IMR-90 (cell line): Measurements from ENCODE around the gene CCR8. TPM values are rescaled to one million over a fixed set of nuclear protein-coding genes. Genes with fewer than 3 reads are reported as not detected.

Source experiments
- ATAC-seq: fragments of 200-7000 bp; cut with Tn5 transposase; 2 replicates; pipeline ENCODE4 v1.9.1; 2020; ENCODE audit warnings: low read depth, mild to moderate bottlenecking, moderate library complexity
- BruUV-seq: library from RNA; stranded (reverse); fragments of 400-500 nt; replicated peaks from 2 replicates; lab custom pipeline; 2021; lab: Mats Ljungman, UMichigan
- CTCF ChIA-PET: fragments of 300-600 bp; formaldehyde crosslinking; extraction: SDS; loops from one replicate; lab custom pipeline; 2021; ENCODE audit warnings: antibody characterized with exemption; lab: Yijun Ruan, JAX
- POLR2A ChIA-PET: fragments of 300-600 bp; sonication (Branson Sonifier 250); formaldehyde crosslinking; loops from one replicate; lab custom pipeline; 2022; ENCODE audit warnings: antibody characterized with exemption; ENCODE audit not compliant: unreplicated experiment; lab: Charles Lee
- DNase-seq: peaks from one replicate; pipeline ENCODE4 v3.0.0; 2013
- H2AFZ ChIP-seq: replicated peaks from 2 replicates; pipeline ENCODE3; 2013; ENCODE audit warnings: low read length, mild to moderate bottlenecking; ENCODE audit not compliant: poor library complexity
- H2AK5ac ChIP-seq: 2 replicates; pipeline ENCODE4 v1.6.1; 2013; ENCODE audit warnings: low read depth, low read length, inconsistent platforms
- H2AK9ac ChIP-seq: replicated peaks from 2 replicates; pipeline ENCODE3; 2013; ENCODE audit warnings: mild to moderate bottlenecking, low read depth, low read length, moderate library complexity; ENCODE audit not compliant: poor library complexity
- H2BK120ac ChIP-seq: 2 replicates; pipeline ENCODE4 v1.6.1; 2013; ENCODE audit warnings: low read depth, low read length, inconsistent platforms
- H2BK15ac ChIP-seq: 3 replicates; pipeline ENCODE4 v1.6.1; 2013; ENCODE audit warnings: low read depth, low read length, inconsistent platforms
- H2BK20ac ChIP-seq: 2 replicates; pipeline ENCODE4 v1.6.1; 2013; ENCODE audit warnings: low read depth, mild to moderate bottlenecking, inconsistent platforms, low read length, moderate library complexity
- H2BK5ac ChIP-seq: 2 replicates; pipeline ENCODE4 v1.6.1; 2013; ENCODE audit warnings: mild to moderate bottlenecking, low read depth, low read length, inconsistent platforms; ENCODE audit not compliant: poor library complexity, severe bottlenecking
- H3K14ac ChIP-seq: replicated peaks from 2 replicates; pipeline ENCODE4 v1.6.1; 2013; ENCODE audit warnings: low read depth, low read length, inconsistent platforms
- H3K18ac ChIP-seq: 2 replicates; pipeline ENCODE4 v1.6.1; 2013; ENCODE audit warnings: low read depth, low read length, control low read depth
- H3K23ac ChIP-seq: 2 replicates; pipeline ENCODE4 v1.6.1; 2013; ENCODE audit warnings: low read depth, low read length, inconsistent platforms
- H3K27ac ChIP-seq: 2 replicates; pipeline ENCODE4 v1.5.1; 2013; ENCODE audit warnings: mild to moderate bottlenecking, control low read depth, low read length; ENCODE audit not compliant: insufficient read depth
- H3K27me3 ChIP-seq: 2 replicates; pipeline ENCODE4 v1.6.1; 2013; ENCODE audit warnings: low read length; ENCODE audit not compliant: control insufficient read depth, insufficient read depth
- H3K36me3 ChIP-seq: 2 replicates; pipeline ENCODE4 v1.6.1; 2013; ENCODE audit warnings: low read length, mixed read lengths; ENCODE audit not compliant: control insufficient read depth, insufficient read depth
- H3K4ac ChIP-seq: 2 replicates; pipeline ENCODE4 v1.6.1; 2013; ENCODE audit warnings: low read depth, low read length, inconsistent platforms
- H3K4me1 ChIP-seq: 2 replicates; pipeline ENCODE4 v1.6.1; 2013; ENCODE audit warnings: low read length, mixed read lengths; ENCODE audit not compliant: control insufficient read depth, insufficient read depth
- H3K4me2 ChIP-seq: 2 replicates; pipeline ENCODE4 v1.6.1; 2013; ENCODE audit warnings: low read depth, mild to moderate bottlenecking, control low read depth, low read length, moderate library complexity
- H3K4me3 ChIP-seq: 2 replicates; pipeline ENCODE4 v1.5.1; 2013; ENCODE audit warnings: low read depth, mild to moderate bottlenecking, control low read depth, low read length, moderate library complexity; ENCODE audit not compliant: insufficient read depth
- H3K56ac ChIP-seq: 2 replicates; pipeline ENCODE4 v1.6.1; 2013; ENCODE audit warnings: low read length, inconsistent platforms; ENCODE audit not compliant: insufficient read depth; ENCODE audit errors: extremely low read depth
- H3K79me1 ChIP-seq, 2 experiments: 2 replicates each; pipeline ENCODE4 v1.6.1; 2013; ENCODE audit warnings: low read length in 2 of 2, inconsistent platforms in 1 of 2, low read depth in 1 of 2
- H3K9ac ChIP-seq: 2 replicates; pipeline ENCODE4 v1.6.1; 2013; ENCODE audit warnings: low read depth, low read length, control low read depth
- H3K9me1 ChIP-seq: 2 replicates; pipeline ENCODE4 v1.6.1; 2013; ENCODE audit warnings: low read length, inconsistent platforms; ENCODE audit not compliant: insufficient read depth
- H3K9me3 ChIP-seq: 2 replicates; pipeline ENCODE4 v1.6.1; 2013; ENCODE audit warnings: low read length; ENCODE audit not compliant: control insufficient read depth, insufficient read depth
- H4K20me1 ChIP-seq: 2 replicates; pipeline ENCODE4 v1.6.1; 2013; ENCODE audit warnings: low read length, inconsistent platforms; ENCODE audit not compliant: insufficient read depth
- H4K5ac ChIP-seq: 2 replicates; pipeline ENCODE4 v1.6.1; 2013; ENCODE audit warnings: mild to moderate bottlenecking, low read depth, low read length, control low read depth
- H4K8ac ChIP-seq, 2 experiments: 2 replicates each; pipeline ENCODE4 v1.6.1; 2013; ENCODE audit warnings: low read depth in 2 of 2, low read length in 2 of 2, control low read depth in 1 of 2, inconsistent platforms in 1 of 2
- H4K91ac ChIP-seq: 2 replicates; pipeline ENCODE4 v1.6.1; 2013; ENCODE audit warnings: low read depth, low read length, inconsistent platforms; ENCODE audit not compliant: insufficient read depth
- BHLHE40 ChIP-seq: fragments of 150-350 bp; IDR thresholded peaks from 2 replicates; pipeline ENCODE4 v1.6.1; 2016; ENCODE audit warnings: mild to moderate bottlenecking, low read depth, low read length
- CEBPB ChIP-seq: IDR thresholded peaks from 2 replicates; pipeline ENCODE4 v1.6.1; 2012; ENCODE audit warnings: low read depth, low read length, improper control_type of control experiment
- CHD1 ChIP-seq: IDR thresholded peaks from 2 replicates; pipeline ENCODE4 v1.6.1; 2012; ENCODE audit warnings: low read depth, low read length, improper control_type of control experiment
- FOS ChIP-seq: fragments of 150-350 bp; IDR thresholded peaks from 2 replicates; pipeline ENCODE4 v1.6.1; 2016; ENCODE audit warnings: low read depth, low read length
- MAFK ChIP-seq: IDR thresholded peaks from 2 replicates; pipeline ENCODE4 v1.6.1; 2012; ENCODE audit warnings: low read depth, low read length, improper control_type of control experiment
- MAZ ChIP-seq: IDR thresholded peaks from 2 replicates; pipeline ENCODE4 v1.6.1; 2012; ENCODE audit warnings: low read depth, mild to moderate bottlenecking, low read length, improper control_type of control experiment, moderate library complexity, borderline replicate concordance
- MXI1 ChIP-seq: IDR thresholded peaks from 2 replicates; pipeline ENCODE4 v1.6.1; 2012; ENCODE audit warnings: low read depth, mild to moderate bottlenecking, low read length, moderate library complexity, borderline replicate concordance
- NFE2L2 ChIP-seq: fragments of 150-350 bp; IDR thresholded peaks from 2 replicates; pipeline ENCODE4 v1.6.1; 2016; ENCODE audit warnings: low read depth, mild to moderate bottlenecking, low read length
- POLR2A ChIP-seq: IDR thresholded peaks from 2 replicates; pipeline ENCODE4 v1.6.1; 2012; ENCODE audit warnings: mild to moderate bottlenecking, low read depth, low read length
- RAD21 ChIP-seq: IDR thresholded peaks from 2 replicates; pipeline ENCODE4 v1.6.1; 2012; ENCODE audit warnings: low read length, improper control_type of control experiment
- RCOR1 ChIP-seq: IDR thresholded peaks from 2 replicates; pipeline ENCODE4 v1.6.1; 2012; ENCODE audit warnings: mild to moderate bottlenecking, low read length, improper control_type of control experiment; ENCODE audit not compliant: insufficient replicate concordance
- RFX5 ChIP-seq: IDR thresholded peaks from 2 replicates; pipeline ENCODE4 v1.8.0; 2012; ENCODE audit warnings: low read depth, mild to moderate bottlenecking, low read length, moderate library complexity
- SMC3 ChIP-seq: fragments of 150-350 bp; IDR thresholded peaks from 2 replicates; pipeline ENCODE4 v1.6.1; 2016; ENCODE audit warnings: low read depth, mild to moderate bottlenecking, antibody characterized with exemption, low read length, moderate library complexity
- WGBS, 2 experiments: methylation state at CpG; one replicate each; pipeline versions ENCODE4 v1.1.5 to v1.1.7; 2013; ENCODE audit warnings: missing lambda C conversion rate in 2 of 2; ENCODE audit not compliant: insufficient read length in 1 of 2; ENCODE audit errors: extremely low coverage in 2 of 2; 5-methylcytosine and 5-hydroxymethylcytosine counted together
- dilution Hi-C: fragments of 300-500 bp; cut with HindIII; formaldehyde crosslinking; loops from one replicate; pipeline ENCODE4 v1.14.3; 2018; ENCODE audit warnings: low sequenced_read_pairs; ENCODE audit not compliant: unreplicated experiment
- in situ Hi-C: fragments of 300-500 bp; cut with MboI; formaldehyde crosslinking; loops from 3 replicates; pipeline ENCODE4 v1.14.3; 2019; ENCODE audit warnings: low sequenced_read_pairs, inconsistent platforms, mixed read lengths
- intact Hi-C: fragments of 100-400 bp; cut with micrococcal nuclease; formaldehyde crosslinking; loops from 2 replicates; pipeline ENCODE4 v1.10.0; 2022
- polyA plus RNA-seq, 3 experiments: library from polyadenylated mRNA; depleted of rRNA; stranded (reverse); fragments of >200 nt; gene quantifications; 2 replicates each; pipeline ENCODE4 v1.2.3, GENCODE V29; 2012; ENCODE audit warnings: low replicate concordance in 1 of 3
- total RNA-seq: library from RNA; depleted of rRNA; stranded (reverse); fragments of >200 nt; gene quantifications from 2 replicates; pipeline ENCODE4 v1.2.3, GENCODE V29; 2012
- TF ChIP-seq, protein P1 (sequence below): fragments of 150-350 bp; IDR thresholded peaks from 2 replicates; pipeline ENCODE4 v1.6.1; 2016; ENCODE audit warnings: low read depth, mild to moderate bottlenecking, low read length, moderate library complexity, borderline replicate concordance
- TF ChIP-seq, protein P2 (sequence below): fragments of 150-350 bp; IDR thresholded peaks from 2 replicates; pipeline ENCODE4 v1.6.1; 2017; ENCODE audit warnings: mild to moderate bottlenecking, antibody characterized with exemption, low read length, low read depth
- TF ChIP-seq, protein P3 (sequence below): conservative IDR thresholded peaks from 2 replicates; pipeline ENCODE4 v1.5.1; 2012; ENCODE audit warnings: mild to moderate bottlenecking, low read depth, low read length, improper control_type of control experiment

Gene CCR8
- total and polyA plus RNA-seq, 2 of the 4 experiments (the other 2 are of a cell fraction) = not detected

DNA sequence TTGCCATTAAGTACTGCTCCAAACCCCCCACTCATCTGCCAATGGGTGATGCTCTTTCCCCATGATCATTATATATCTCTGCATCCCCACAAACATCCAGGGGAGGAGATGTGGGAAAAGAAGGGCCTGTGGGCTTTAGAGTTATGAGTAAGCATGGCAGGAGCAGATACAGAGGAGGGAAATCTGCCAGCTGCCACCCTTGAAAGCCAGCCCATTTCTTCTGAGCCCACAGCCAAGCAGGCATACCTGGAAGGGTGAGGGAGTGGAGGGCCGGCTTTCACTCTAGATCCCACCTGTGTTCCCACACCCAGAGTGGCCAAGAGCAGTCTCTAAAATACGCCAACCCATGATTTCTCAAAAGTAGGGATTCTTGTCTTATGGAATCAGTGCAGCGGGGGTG, 51.9 kb downstream of the CCR8 start:
- intact Hi-C loops = loop anchor here (5.0 kb wide), 1 partner anchor 274 kb away; the partner anchor contains the start of genes GORASP1 and TTC21A

More for the DNA sequence above, 51.9 kb downstream of the CCR8 start:
- POLR2A ChIA-PET = no interaction called here
- Histone ChIP-seq H2BK120ac (no peak overlapping the region), H4K91ac (no peak overlapping the region), H3K4me3 (no peak overlapping the region), H2AK5ac (no peak overlapping the region), H2BK15ac (no peak overlapping the region), H3K4ac (no peak overlapping the region), H3K9me1 (peaks cover 6% of the 10 kb centered on the region; the same call in 1 of the 2 replicates), H3K14ac (no peak overlapping the region), H2AK9ac (no peak overlapping the region), H3K56ac (no peak overlapping the region), H3K36me3 (no peaks in the 10 kb centered on the region), H2AFZ (no peak overlapping the region), H2BK5ac (no peak overlapping the region), H3K79me1 (peaks cover under 1 to 31% of the 10 kb centered on the region in 2 experiments; a peak in 3 of 4 replicates), H3K9me3 (no peaks in the 10 kb centered on the region), H3K27me3 (no peaks in the 10 kb centered on the region), H3K4me1 (peaks cover 5% of the 10 kb centered on the region; the same call in 1 of the 2 replicates), H3K23ac (no peak overlapping the region), H4K8ac (no peak overlapping the region), H4K20me1 (peaks cover 25% of the 10 kb centered on the region), H4K5ac (no peak overlapping the region), H3K27ac (no peak overlapping the region), H3K4me2 (no peak overlapping the region), H2BK20ac (no peak overlapping the region), H3K9ac (no peak overlapping the region), H3K18ac (no peak overlapping the region)
- in situ Hi-C loops = no loop called here
- dilution Hi-C loops = no loop called here
- CTCF ChIA-PET = no interaction called here
- BruUV-seq = no TSS peak
- no CpG with 5 or more reads among the region's 3 CpGs for WGBS, 2 experiments
- DNase-seq = no peak
- ATAC-seq = no peak
- no peak for TF ChIP-seq SMC3
- TF ChIP-seq, protein P1, sequence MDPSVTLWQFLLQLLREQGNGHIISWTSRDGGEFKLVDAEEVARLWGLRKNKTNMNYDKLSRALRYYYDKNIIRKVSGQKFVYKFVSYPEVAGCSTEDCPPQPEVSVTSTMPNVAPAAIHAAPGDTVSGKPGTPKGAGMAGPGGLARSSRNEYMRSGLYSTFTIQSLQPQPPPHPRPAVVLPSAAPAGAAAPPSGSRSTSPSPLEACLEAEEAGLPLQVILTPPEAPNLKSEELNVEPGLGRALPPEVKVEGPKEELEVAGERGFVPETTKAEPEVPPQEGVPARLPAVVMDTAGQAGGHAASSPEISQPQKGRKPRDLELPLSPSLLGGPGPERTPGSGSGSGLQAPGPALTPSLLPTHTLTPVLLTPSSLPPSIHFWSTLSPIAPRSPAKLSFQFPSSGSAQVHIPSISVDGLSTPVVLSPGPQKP = no peak
- no peak for TF ChIP-seq CEBPB
- TF ChIP-seq NFE2L2 = no peak
- no peak for TF ChIP-seq RCOR1
- TF ChIP-seq MAZ = no peak
- no peak for TF ChIP-seq POLR2A
- TF ChIP-seq, protein P2, sequence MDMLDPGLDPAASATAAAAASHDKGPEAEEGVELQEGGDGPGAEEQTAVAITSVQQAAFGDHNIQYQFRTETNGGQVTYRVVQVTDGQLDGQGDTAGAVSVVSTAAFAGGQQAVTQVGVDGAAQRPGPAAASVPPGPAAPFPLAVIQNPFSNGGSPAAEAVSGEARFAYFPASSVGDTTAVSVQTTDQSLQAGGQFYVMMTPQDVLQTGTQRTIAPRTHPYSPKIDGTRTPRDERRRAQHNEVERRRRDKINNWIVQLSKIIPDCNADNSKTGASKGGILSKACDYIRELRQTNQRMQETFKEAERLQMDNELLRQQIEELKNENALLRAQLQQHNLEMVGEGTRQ = no peak
- TF ChIP-seq MXI1 = no peak
- no peak for TF ChIP-seq RAD21
- no peak for TF ChIP-seq FOS
- no peak for TF ChIP-seq RFX5
- TF ChIP-seq CHD1 = no peak
- TF ChIP-seq MAFK = no peak
- TF ChIP-seq BHLHE40 = no peak
- TF ChIP-seq, protein P3, sequence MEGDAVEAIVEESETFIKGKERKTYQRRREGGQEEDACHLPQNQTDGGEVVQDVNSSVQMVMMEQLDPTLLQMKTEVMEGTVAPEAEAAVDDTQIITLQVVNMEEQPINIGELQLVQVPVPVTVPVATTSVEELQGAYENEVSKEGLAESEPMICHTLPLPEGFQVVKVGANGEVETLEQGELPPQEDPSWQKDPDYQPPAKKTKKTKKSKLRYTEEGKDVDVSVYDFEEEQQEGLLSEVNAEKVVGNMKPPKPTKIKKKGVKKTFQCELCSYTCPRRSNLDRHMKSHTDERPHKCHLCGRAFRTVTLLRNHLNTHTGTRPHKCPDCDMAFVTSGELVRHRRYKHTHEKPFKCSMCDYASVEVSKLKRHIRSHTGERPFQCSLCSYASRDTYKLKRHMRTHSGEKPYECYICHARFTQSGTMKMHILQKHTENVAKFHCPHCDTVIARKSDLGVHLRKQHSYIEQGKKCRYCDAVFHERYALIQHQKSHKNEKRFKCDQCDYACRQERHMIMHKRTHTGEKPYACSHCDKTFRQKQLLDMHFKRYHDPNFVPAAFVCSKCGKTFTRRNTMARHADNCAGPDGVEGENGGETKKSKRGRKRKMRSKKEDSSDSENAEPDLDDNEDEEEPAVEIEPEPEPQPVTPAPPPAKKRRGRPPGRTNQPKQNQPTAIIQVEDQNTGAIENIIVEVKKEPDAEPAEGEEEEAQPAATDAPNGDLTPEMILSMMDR = no peak
